ENCODE results near the gene AMDHD1.

AMDHD1 gene

GRCh38 chr12:95953000-95953399 is 9.9 kb downstream of the AMDHD1 start:
- TF ChIP-seq, protein P1, sequence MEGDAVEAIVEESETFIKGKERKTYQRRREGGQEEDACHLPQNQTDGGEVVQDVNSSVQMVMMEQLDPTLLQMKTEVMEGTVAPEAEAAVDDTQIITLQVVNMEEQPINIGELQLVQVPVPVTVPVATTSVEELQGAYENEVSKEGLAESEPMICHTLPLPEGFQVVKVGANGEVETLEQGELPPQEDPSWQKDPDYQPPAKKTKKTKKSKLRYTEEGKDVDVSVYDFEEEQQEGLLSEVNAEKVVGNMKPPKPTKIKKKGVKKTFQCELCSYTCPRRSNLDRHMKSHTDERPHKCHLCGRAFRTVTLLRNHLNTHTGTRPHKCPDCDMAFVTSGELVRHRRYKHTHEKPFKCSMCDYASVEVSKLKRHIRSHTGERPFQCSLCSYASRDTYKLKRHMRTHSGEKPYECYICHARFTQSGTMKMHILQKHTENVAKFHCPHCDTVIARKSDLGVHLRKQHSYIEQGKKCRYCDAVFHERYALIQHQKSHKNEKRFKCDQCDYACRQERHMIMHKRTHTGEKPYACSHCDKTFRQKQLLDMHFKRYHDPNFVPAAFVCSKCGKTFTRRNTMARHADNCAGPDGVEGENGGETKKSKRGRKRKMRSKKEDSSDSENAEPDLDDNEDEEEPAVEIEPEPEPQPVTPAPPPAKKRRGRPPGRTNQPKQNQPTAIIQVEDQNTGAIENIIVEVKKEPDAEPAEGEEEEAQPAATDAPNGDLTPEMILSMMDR (IDR thresholded peaks at IDR 0.05): no peak

DNA sequence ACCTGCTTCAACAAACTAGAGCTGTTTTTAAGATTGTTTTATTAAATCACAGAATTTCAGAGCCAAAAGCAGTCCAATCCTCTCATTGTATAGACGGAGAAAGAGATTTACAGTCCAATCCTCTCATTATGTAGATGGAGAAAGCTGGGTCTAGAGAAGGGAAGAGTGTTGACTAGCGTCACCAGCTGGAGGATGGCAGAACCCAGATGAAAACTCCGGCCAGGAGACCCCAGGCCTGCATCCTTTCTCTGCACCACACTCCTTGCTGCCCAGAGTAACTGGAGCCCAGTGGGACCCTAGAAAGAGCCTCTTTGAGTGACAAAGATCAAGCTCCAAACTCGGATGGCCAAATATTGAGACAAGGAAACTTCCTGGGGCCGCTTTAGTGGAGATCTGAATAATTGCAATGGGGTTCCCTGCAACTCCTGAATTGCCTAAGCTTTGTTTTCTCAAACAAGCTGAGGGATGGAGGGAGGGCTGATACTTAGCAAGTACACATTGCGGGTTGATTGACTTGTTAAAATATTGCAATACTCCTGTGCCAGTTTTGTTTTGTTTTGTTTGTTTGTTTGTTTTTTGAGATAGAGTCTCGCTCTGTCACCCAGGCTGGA is 12.5 kb downstream of the AMDHD1 start:
- TF ChIP-seq, protein P1 (IDR thresholded peaks at IDR 0.05): no peak

DNA sequence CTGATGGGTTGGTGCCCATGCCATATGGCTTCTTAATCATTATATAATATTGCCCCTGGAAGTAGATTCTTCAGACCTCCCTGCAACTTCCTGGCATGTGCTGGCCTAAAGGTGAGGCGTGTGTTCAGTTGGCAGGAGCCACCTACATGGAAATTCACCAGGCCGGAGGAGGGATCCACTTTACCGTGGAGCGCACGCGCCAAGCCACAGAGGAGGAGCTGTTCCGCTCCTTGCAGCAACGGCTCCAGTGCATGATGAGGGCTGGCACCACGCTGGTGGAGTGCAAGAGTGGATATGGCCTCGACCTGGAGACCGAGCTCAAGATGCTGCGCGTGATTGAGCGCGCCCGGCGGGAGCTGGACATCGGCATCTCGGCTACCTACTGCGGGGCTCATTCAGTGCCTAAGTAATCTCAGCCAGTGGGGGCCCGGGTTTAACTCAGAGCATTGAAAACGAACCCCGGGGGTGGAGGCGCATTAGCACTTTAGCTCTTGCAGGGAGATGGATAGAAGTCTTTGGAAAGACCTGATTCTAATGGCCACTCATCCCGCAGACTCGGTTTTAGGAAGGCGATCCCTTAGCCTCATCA is 13.5 kb downstream of the AMDHD1 start:
- TF ChIP-seq, protein P1 (IDR thresholded peaks at IDR 0.05): no peak

DNA sequence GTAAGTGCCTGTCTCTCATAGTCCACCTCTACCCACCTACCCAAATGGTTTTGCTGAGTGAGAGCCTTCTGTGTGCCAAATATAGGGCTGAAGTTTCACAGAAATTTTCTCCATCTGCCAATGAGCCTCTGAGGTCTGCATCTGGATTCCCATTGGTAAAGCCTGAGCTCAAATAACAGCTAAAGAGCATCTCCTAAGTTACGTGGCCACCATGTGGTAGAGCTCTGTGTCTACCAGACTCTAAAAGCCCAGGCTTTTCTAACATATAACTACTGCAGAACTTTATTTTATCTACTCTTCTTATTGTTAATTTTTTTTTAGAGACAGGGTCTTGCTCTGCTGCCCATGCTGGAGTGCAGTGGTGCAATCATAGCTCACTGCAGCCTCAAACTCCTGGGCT is 16.0 kb downstream of the AMDHD1 start:
- TF ChIP-seq, protein P1 (IDR thresholded peaks at IDR 0.05): 0 out of 2 replicates have a peak, but pooled peaks have one; percentile 30

DNA sequence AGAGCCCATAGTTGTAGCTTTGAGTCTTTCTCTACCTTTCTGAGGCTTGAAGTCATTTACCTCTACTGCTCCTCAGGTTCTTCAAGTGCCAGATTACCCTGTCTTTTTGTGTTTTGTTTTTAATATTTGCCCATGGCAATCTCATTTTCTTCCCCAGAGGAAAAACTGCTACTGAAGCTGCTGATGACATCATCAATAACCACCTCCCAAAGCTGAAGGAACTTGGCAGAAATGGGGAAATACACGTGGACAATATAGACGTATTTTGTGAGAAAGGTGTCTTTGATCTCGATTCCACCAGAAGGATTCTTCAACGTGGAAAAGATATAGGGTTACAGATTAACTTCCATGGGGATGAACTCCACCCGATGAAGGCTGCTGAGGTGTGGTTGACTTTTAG is 17.1 kb downstream of the AMDHD1 start:
- TF ChIP-seq, protein P1 (IDR thresholded peaks at IDR 0.05): no peak

GRCh38 chr12:95962222-95962621 is 19.1 kb downstream of the AMDHD1 start:
- TF ChIP-seq, protein P1 (IDR thresholded peaks at IDR 0.05): no peak

- TF ChIP-seq, protein P1 (IDR thresholded peaks at IDR 0.05): no peak
Observed at GRCh38 chr12:95963096-95963495, 20.0 kb downstream of the AMDHD1 start.

Measured in LNCAP (cell line).